A204.1 (cell line): Measurements from ENCODE around the gene PRDM1.
"Not testable (repeated sequence)": the region's sequence is repeated elsewhere in the genome, so short reads cannot be mapped to it uniquely, and the experiment has no call there.

ENCODE experiments used
- FAIRE-seq: peaks from 2 replicates; lab custom pipeline; 2012; peaks lifted over from hg19 to GRCh38; lab: Jason Lieb, UNC

Gene PRDM1

GRCh38 chr6:106138151-106138550 is 52.0 kb downstream of the PRDM1 start:
- FAIRE-seq: no peak

GRCh38 chr6:106141441-106142237 is 55.5 kb downstream of the PRDM1 start:
- FAIRE-seq: no peak

GRCh38 chr6:106142876-106143431 is 56.8 kb downstream of the PRDM1 start:
- no peak for FAIRE-seq

- FAIRE-seq: no peak
These were observed 57.5 kb downstream of the PRDM1 start for GRCh38 chr6:106143665-106144064.

GRCh38 chr6:106145144-106145543 is 59.0 kb downstream of the PRDM1 start:
- FAIRE-seq: no peak

GRCh38 chr6:106145741-106146227 is 59.6 kb downstream of the PRDM1 start:
- FAIRE-seq: no peak

GRCh38 chr6:106146852-106147351 is 60.8 kb downstream of the PRDM1 start:
- FAIRE-seq: no peak

- no peak for FAIRE-seq
These were observed 61.3 kb downstream of the PRDM1 start for GRCh38 chr6:106147476-106147875.

- FAIRE-seq: no peak
These were observed 63.4 kb downstream of the PRDM1 start for GRCh38 chr6:106149472-106150069.

GRCh38 chr6:106152476-106152875 is 66.3 kb downstream of the PRDM1 start:
- FAIRE-seq: not testable (repeated sequence)

GRCh38 chr6:106152952-106153351 is 66.8 kb downstream of the PRDM1 start:
- no peak for FAIRE-seq

- no peak for FAIRE-seq
These were observed 68.2 kb downstream of the PRDM1 start for GRCh38 chr6:106154326-106154725.

GRCh38 chr6:106155219-106155830 is 69.2 kb downstream of the PRDM1 start:
- FAIRE-seq: no peak

GRCh38 chr6:106156413-106156812 is 70.3 kb downstream of the PRDM1 start:
- FAIRE-seq: no peak

- no peak for FAIRE-seq
These were observed 70.7 kb downstream of the PRDM1 start for GRCh38 chr6:106156863-106157262.

GRCh38 chr6:106158816-106159215 is 72.7 kb downstream of the PRDM1 start:
- FAIRE-seq: no peak
